ENCODE results near the gene PROZ. TPM values are rescaled to one million over a fixed set of nuclear protein-coding genes. Genes with fewer than 3 reads are reported as not detected.

PROZ gene
- polyA plus RNA-seq, 2 of the 4 experiments (the other 2 are of a cell fraction), result not detected

- WGBS (ENCODE audit: missing lambda C conversion rate), result 56% methylated on average over 3 of the region's 3 CpGs
- no peak overlapping the region for H3K27ac ChIP-seq
- ChIA-PET POLR2A (no interaction called here), CTCF (no interaction called here)
- H3K4me3 ChIP-seq, result no peak overlapping the region
- TF ChIP-seq ZNF302 (CRISPR knock-in tag; IDR thresholded peaks at IDR 0.05) (no peak), EHF (CRISPR knock-in tag; IDR thresholded peaks at IDR 0.05) (no peak), RARB (CRISPR knock-in tag; IDR thresholded peaks at IDR 0.05) (no peak), SREBF2 (IDR thresholded peaks at IDR 0.05) (no peak)
- TF ChIP-seq, protein P1, sequence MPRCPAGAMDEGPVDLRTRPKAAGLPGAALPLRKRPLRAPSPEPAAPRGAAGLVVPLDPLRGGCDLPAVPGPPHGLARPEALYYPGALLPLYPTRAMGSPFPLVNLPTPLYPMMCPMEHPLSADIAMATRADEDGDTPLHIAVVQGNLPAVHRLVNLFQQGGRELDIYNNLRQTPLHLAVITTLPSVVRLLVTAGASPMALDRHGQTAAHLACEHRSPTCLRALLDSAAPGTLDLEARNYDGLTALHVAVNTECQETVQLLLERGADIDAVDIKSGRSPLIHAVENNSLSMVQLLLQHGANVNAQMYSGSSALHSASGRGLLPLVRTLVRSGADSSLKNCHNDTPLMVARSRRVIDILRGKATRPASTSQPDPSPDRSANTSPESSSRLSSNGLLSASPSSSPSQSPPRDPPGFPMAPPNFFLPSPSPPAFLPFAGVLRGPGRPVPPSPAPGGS (IDR thresholded peaks at IDR 0.05), result no peak
- H3K4me1 ChIP-seq, result peaks cover 35% of the 10 kb centered on the region
- no peak for FAIRE-seq
- ATAC-seq, result no peak
- 0 out of 3 replicates have a peak overlapping the region, but pooled peaks have one; percentile 20 for H3K4me2 ChIP-seq
- no peaks in the 10 kb centered on the region for H3K9me3 ChIP-seq
- no peak for DNase-seq (ENCODE audit: low read depth in 1 of 2, low spot score in 1 of 2)
These were observed 60.1 kb downstream of the PROZ start for GRCh38 chr13:113218586-113218985.

DNA sequence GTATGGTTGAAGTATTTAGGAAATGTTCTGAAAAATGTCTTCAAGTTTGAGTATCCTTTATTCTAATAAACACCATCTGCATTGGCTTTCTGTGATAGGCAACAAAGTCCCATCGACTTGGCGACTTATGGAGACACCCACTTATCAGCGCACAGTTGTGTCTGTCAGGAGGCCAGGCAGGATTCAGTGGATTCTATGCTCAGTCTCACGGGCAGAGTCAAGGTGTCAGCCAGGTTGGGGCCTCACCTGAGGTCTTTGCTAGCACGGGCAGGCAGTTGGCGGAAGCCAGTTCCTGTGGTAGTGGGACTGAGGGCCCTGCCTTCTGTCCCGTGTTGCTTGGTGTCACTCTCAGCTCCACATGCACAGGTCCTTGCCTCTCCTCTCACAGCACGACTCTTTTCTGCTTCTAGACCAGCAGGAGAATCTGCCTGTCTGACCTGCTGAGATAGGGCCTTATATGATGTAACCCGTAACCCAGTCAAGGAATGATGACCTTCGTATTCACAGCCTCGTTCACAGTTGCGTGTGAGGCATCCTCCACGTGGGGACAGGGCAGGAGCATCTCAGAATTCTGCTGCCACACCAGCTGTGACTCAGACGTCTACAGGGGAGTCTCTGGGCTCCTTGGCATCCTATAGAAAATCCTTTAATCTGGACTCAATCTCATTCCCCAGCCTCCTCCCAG, 61.0 kb downstream of the PROZ start:
- H3K4me2 ChIP-seq, result no peak overlapping the region

GRCh38 chr13:113220141-113220598, 61.7 kb downstream of the PROZ start:
- Histone ChIP-seq H3K27ac (no peak overlapping the region), H3K4me3 (no peak overlapping the region), H3K9me3 (no peaks in the 10 kb centered on the region), H3K4me1 (peaks cover 35% of the 10 kb centered on the region), H3K4me2 (no peak overlapping the region)
- 88% methylated on average over 13 of the region's 13 CpGs for WGBS (ENCODE audit: missing lambda C conversion rate)
- ChIA-PET POLR2A (interaction anchor here (1.2 kb wide), 1 partner anchor 11 kb away, joined by 3 read pairs; the partner anchor contains the start of gene CUL4A), CTCF (no interaction called here)
- ATAC-seq, result no peak
- TF ChIP-seq PHF8 (IDR thresholded peaks at IDR 0.05; ENCODE audit: borderline replicate concordance, low read depth) (no peak), CTCF (IDR thresholded peaks at IDR 0.05) (no peak), ZC3H11A (IDR thresholded peaks at IDR 0.05) (no peak), RAD21 (conservative IDR thresholded peaks at IDR 0.05 in 1 of 2, IDR thresholded peaks at IDR 0.05 in 1 of 2) (no peak), KDM5A (IDR thresholded peaks at IDR 0.05) (no peak), NPAS2 (CRISPR knock-in tag; IDR thresholded peaks at IDR 0.05; ENCODE audit: borderline replicate concordance) (no peak), E2F6 (IDR thresholded peaks at IDR 0.05; ENCODE audit: borderline replicate concordance, low read depth) (no peak), MYC (IDR thresholded peaks at IDR 0.05; ENCODE audit: borderline replicate concordance, low read length) (no peak), CBX8 (IDR thresholded peaks at IDR 0.05) (no peak), RCOR1 (IDR thresholded peaks at IDR 0.05; ENCODE audit: low read depth, low read length) (no peak)
- FAIRE-seq, result no peak
- no peak for DNase-seq (ENCODE audit: low read depth in 1 of 2, low spot score in 1 of 2)

More for the DNA sequence above, 61.0 kb downstream of the PROZ start:
- 73% methylated on average over 11 of the region's 14 CpGs for WGBS (ENCODE audit: missing lambda C conversion rate)
- DNase-seq (ENCODE audit: low read depth in 1 of 2, low spot score in 1 of 2), result no peak
- no peak overlapping the region for H3K4me3 ChIP-seq
- no peak for TF ChIP-seq SMC3 (IDR thresholded peaks at IDR 0.05)
- TF ChIP-seq ESRRA (IDR thresholded peaks at IDR 0.05; ENCODE audit: borderline replicate concordance, low read length), result no peak
- no peak for TF ChIP-seq USF2 (IDR thresholded peaks at IDR 0.05)
- TF ChIP-seq MAX (IDR thresholded peaks at IDR 0.05), result no peak
- TF ChIP-seq CBX2 (IDR thresholded peaks at IDR 0.05; ENCODE audit: borderline replicate concordance, low read depth), result no peak
- no peaks in the 10 kb centered on the region for H3K9me3 ChIP-seq
- no peak for ATAC-seq
- no peak overlapping the region for H3K27ac ChIP-seq
- no peak for FAIRE-seq
- peaks cover 35% of the 10 kb centered on the region for H3K4me1 ChIP-seq
- CTCF ChIA-PET, result no interaction called here
- POLR2A ChIA-PET, result interaction anchor here (1.2 kb wide), 1 partner anchor 10 kb away, joined by 3 read pairs; the partner anchor contains the start of gene CUL4A
